ENCODE results near the gene RABAC1. TPM values are rescaled to one million over a fixed set of nuclear protein-coding genes. Genes with fewer than 3 reads are reported as not detected.

The RABAC1 gene
- total RNA-seq, 1 donor from 2014 or later, result 124 TPM

DNA sequence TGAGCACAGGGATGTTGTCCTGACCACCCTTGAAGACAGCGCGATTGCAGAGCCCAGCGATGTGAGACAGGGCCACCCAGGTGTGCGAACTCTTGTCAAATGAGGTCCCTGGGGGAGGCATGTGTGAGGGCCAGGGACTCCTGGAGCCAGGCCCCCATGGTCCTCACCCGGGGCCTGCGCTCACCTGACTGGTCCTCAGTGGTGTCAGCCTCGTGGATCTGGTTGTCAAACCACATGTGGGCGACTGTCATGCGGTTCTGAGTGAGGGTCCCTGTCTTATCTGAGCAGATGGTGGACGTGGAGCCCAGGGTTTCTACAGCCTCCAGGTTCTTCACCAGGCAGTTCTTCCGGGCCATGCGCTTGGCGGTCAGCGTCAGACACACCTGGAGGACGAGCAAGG is 22.6 kb upstream of the RABAC1 start:
- no peaks in the 10 kb centered on the region for H3K36me3 Mint-ChIP-seq
- no peaks in the 10 kb centered on the region for H3K9me3 Mint-ChIP-seq
- H3K27me3 Mint-ChIP-seq, result no peaks in the 10 kb centered on the region
- H3K4me1 Mint-ChIP-seq (ENCODE audit: unreplicated experiment), result no peaks in the 10 kb centered on the region
- TF ChIP-seq, protein P1, sequence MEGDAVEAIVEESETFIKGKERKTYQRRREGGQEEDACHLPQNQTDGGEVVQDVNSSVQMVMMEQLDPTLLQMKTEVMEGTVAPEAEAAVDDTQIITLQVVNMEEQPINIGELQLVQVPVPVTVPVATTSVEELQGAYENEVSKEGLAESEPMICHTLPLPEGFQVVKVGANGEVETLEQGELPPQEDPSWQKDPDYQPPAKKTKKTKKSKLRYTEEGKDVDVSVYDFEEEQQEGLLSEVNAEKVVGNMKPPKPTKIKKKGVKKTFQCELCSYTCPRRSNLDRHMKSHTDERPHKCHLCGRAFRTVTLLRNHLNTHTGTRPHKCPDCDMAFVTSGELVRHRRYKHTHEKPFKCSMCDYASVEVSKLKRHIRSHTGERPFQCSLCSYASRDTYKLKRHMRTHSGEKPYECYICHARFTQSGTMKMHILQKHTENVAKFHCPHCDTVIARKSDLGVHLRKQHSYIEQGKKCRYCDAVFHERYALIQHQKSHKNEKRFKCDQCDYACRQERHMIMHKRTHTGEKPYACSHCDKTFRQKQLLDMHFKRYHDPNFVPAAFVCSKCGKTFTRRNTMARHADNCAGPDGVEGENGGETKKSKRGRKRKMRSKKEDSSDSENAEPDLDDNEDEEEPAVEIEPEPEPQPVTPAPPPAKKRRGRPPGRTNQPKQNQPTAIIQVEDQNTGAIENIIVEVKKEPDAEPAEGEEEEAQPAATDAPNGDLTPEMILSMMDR (conservative IDR thresholded peaks at IDR 0.05), result no peak
- no peak overlapping the region for H3K27ac Mint-ChIP-seq
- DNase-seq (ENCODE audit: extremely low spot score, unreplicated experiment), result no peak
- no peak overlapping the region for H3K4me3 Mint-ChIP-seq

DNA sequence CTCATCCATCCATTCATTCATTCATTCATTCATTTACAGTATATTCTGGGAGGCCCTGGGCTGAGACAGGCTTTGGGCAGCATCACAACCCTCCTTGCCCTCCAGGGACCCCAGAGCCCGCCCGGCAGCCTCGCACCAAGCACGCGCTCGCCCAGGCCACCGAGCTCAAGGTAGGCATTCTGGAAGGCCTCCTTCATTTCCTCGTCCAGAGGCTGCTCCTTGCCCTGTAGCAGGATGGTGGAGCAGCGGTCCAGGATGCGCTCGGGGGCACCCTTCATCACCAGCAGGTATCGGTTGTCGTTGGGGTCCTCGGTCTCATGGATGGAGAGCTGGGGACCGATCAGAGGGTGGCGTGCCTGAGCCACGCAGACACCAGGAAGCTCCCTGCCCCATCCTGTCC is 19.3 kb upstream of the RABAC1 start:
- TF ChIP-seq, protein P1 (conservative IDR thresholded peaks at IDR 0.05), result no peak
- no peak overlapping the region for H3K4me3 Mint-ChIP-seq
- H3K27me3 Mint-ChIP-seq, result no peaks in the 10 kb centered on the region
- no peaks in the 10 kb centered on the region for H3K9me3 Mint-ChIP-seq
- no peak for DNase-seq (ENCODE audit: extremely low spot score, unreplicated experiment)
- no peak overlapping the region for H3K27ac Mint-ChIP-seq
- H3K4me1 Mint-ChIP-seq (ENCODE audit: unreplicated experiment), result no peaks in the 10 kb centered on the region
- H3K36me3 Mint-ChIP-seq, result no peaks in the 10 kb centered on the region

DNA sequence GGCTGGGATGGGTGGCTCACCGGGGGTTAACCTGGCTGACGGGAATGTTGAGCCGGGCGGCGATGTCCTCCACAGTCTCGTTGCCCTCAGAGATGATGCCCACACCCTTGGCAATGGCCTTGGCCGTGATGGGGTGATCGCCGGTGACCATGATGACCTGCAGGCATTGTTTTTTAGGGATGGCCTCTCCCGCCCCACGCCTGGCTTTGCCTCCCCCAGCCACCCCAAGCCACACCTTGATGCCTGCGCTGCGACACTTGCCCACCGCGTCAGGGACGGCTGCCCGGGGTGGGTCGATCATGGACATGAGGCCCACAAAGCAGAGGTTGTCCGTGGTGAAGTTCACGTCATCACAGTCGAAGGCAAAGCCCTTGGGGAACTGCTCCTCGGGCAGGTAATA is 18.8 kb upstream of the RABAC1 start:
- H3K27ac Mint-ChIP-seq, result no peak overlapping the region
- no peaks in the 10 kb centered on the region for H3K4me1 Mint-ChIP-seq (ENCODE audit: unreplicated experiment)
- DNase-seq (ENCODE audit: extremely low spot score, unreplicated experiment), result no peak
- no peaks in the 10 kb centered on the region for H3K36me3 Mint-ChIP-seq
- H3K4me3 Mint-ChIP-seq, result no peak overlapping the region
- TF ChIP-seq, protein P1 (conservative IDR thresholded peaks at IDR 0.05), result no peak
- H3K27me3 Mint-ChIP-seq, result no peaks in the 10 kb centered on the region
- no peaks in the 10 kb centered on the region for H3K9me3 Mint-ChIP-seq

DNA sequence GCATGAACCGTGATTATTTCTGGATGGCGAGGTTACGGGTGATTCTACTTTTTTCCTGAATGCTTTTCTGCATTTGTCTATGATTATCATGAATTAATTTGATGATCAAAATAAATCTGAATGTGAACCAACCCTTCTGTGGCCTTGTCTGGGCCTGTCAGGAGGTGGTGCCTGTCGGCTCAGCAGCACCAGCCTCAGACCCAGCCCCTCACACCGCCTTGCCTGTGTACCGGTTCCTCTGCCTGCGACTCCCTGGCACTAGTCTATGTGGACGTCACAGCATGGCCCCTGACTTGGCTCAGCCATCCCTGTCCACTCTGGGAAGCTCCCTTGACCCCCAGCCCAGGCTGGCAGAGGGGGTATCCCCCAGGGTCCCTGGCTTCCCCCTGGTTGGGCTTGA is 15.5 kb upstream of the RABAC1 start:
- H3K27ac Mint-ChIP-seq, result no peak overlapping the region
- no peak for DNase-seq (ENCODE audit: extremely low spot score, unreplicated experiment)
- H3K4me1 Mint-ChIP-seq (ENCODE audit: unreplicated experiment), result no peaks in the 10 kb centered on the region
- H3K27me3 Mint-ChIP-seq, result peaks cover 3% of the 10 kb centered on the region
- no peaks in the 10 kb centered on the region for H3K9me3 Mint-ChIP-seq
- no peaks in the 10 kb centered on the region for H3K36me3 Mint-ChIP-seq
- H3K4me3 Mint-ChIP-seq, result no peak overlapping the region
- TF ChIP-seq, protein P1 (conservative IDR thresholded peaks at IDR 0.05), result no peak

DNA sequence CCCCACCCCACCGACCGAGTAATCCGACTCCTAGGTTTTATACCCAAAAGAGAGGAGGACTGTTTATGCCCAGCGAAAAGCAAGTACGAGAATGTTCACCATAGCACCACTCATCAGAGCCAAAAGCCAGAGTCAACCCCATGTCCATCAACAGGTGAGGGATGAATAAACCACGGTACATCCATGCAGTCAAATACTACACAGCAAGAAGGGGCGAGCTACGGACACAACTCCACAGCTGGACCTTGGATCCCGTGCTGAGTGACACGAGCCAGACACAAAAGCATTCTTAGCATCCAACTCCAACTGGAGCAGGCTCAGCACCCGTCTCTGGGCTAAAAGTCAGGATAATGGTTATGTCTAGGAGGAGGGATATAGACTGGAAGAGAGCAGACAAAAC is 12.2 kb upstream of the RABAC1 start:
- Mint-ChIP-seq H3K27ac (no peak overlapping the region), H3K27me3 (peaks cover 12% of the 10 kb centered on the region), H3K4me1 (ENCODE audit: unreplicated experiment) (no peaks in the 10 kb centered on the region), H3K9me3 (no peaks in the 10 kb centered on the region), H3K36me3 (no peaks in the 10 kb centered on the region), H3K4me3 (no peak overlapping the region)
- no peak for DNase-seq (ENCODE audit: extremely low spot score, unreplicated experiment)
- TF ChIP-seq, protein P1 (conservative IDR thresholded peaks at IDR 0.05), result no peak

Measured in type B pancreatic cell (in vitro differentiated cells).